ENCODE measurements around the gene MISP3.

GRCh38 chr19:14091081-14091812 is 18.7 kb downstream of the MISP3 start:
- TF ChIP-seq CTCF (IDR thresholded peaks at IDR 0.05) (peak in 1 of 4 experiments; percentile 24), POLR2AphosphoS5 (IDR thresholded peaks at IDR 0.05) (no peak)
